ENCODE results near the gene RFWD3. TPM values are rescaled to one million over a fixed set of nuclear protein-coding genes. Genes with fewer than 3 reads are reported as not detected.
A peak's percentile ranks its signal among the peaks of the same experiment; 100 is the strongest.

Gene RFWD3
- total and polyA plus RNA-seq, 2 of the 13 experiments (the other 11 are each of a cell fraction or from before 2014, with no cell fraction given), result 23.4 to 62.6 TPM

GRCh38 chr16:74666425-74667254 is at the start of gene RFWD3 (continued):
- TF ChIP-seq ZNF740 (CRISPR knock-in tag; IDR thresholded peaks at IDR 0.05) (no peak), ZNF841 (CRISPR knock-in tag; IDR thresholded peaks at IDR 0.05; ENCODE audit: borderline replicate concordance) (no peak), PCBP2 (optimal IDR thresholded peaks at IDR 0.05; ENCODE audit: low read depth, low read length, poor library complexity, severe bottlenecking) (no peak), MXI1 (IDR thresholded peaks at IDR 0.05; ENCODE audit: borderline replicate concordance, low read depth, low read length) (peak; percentile 67; the same call in 1 of the 3 replicates), ZNF263 (CRISPR knock-in tag; IDR thresholded peaks at IDR 0.05) (0 out of 2 replicates have a peak, but pooled peaks have one; percentile 50), MLXIP (CRISPR knock-in tag; IDR thresholded peaks at IDR 0.05; ENCODE audit: borderline replicate concordance) (no peak), ZNF180 (CRISPR knock-in tag; IDR thresholded peaks at IDR 0.05; ENCODE audit: borderline replicate concordance, low read depth) (no peak), CERS6 (CRISPR knock-in tag; IDR thresholded peaks at IDR 0.05) (0 out of 2 replicates have a peak, but pooled peaks have one; percentile 71), ZNF562 (CRISPR knock-in tag; IDR thresholded peaks at IDR 0.05; ENCODE audit: borderline replicate concordance) (no peak), SRF (IDR thresholded peaks at IDR 0.05; ENCODE audit: low read depth, low read length) (no peak), ZNF546 (CRISPR knock-in tag; conservative IDR thresholded peaks at IDR 0.05) (0 out of 2 replicates have a peak, but pooled peaks have one; percentile 46), PPARG (CRISPR knock-in tag; conservative IDR thresholded peaks at IDR 0.05) (0 out of 2 replicates have a peak, but pooled peaks have one; percentile 16), ZNF205 (CRISPR knock-in tag; IDR thresholded peaks at IDR 0.05) (0 out of 2 replicates have a peak, but pooled peaks have one; percentile 66), NR1H2 (CRISPR knock-in tag; IDR thresholded peaks at IDR 0.05; ENCODE audit: borderline replicate concordance, low read depth) (no peak), AHR (CRISPR knock-in tag; IDR thresholded peaks at IDR 0.05) (0 out of 2 replicates have a peak, but pooled peaks have one; percentile 58), ZNF512B (CRISPR knock-in tag; IDR thresholded peaks at IDR 0.05; ENCODE audit: borderline replicate concordance) (no peak), CC2D1A (CRISPR knock-in tag; IDR thresholded peaks at IDR 0.05) (no peak), ELF4 (CRISPR knock-in tag; IDR thresholded peaks at IDR 0.05; ENCODE audit: borderline replicate concordance) (peak; percentile 93)
- TF ChIP-seq, protein P1, sequence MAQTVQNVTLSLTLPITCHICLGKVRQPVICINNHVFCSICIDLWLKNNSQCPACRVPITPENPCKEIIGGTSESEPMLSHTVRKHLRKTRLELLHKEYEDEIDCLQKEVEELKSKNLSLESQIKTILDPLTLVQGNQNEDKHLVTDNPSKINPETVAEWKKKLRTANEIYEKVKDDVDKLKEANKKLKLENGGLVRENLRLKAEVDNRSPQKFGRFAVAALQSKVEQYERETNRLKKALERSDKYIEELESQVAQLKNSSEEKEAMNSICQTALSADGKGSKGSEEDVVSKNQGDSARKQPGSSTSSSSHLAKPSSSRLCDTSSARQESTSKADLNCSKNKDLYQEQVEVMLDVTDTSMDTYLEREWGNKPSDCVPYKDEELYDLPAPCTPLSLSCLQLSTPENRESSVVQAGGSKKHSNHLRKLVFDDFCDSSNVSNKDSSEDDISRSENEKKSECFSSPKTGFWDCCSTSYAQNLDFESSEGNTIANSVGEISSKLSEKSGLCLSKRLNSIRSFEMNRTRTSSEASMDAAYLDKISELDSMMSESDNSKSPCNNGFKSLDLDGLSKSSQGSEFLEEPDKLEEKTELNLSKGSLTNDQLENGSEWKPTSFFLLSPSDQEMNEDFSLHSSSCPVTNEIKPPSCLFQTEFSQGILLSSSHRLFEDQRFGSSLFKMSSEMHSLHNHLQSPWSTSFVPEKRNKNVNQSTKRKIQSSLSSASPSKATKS (CRISPR knock-in tag; IDR thresholded peaks at IDR 0.05), result no peak; the same call in 1 of the 2 replicates

All from HepG2 (cell line).